Measurements from ENCODE around the gene GAPVD1.
A peak's percentile ranks its signal among the peaks of the same experiment; 100 is the strongest.

GAPVD1 gene

DNA sequence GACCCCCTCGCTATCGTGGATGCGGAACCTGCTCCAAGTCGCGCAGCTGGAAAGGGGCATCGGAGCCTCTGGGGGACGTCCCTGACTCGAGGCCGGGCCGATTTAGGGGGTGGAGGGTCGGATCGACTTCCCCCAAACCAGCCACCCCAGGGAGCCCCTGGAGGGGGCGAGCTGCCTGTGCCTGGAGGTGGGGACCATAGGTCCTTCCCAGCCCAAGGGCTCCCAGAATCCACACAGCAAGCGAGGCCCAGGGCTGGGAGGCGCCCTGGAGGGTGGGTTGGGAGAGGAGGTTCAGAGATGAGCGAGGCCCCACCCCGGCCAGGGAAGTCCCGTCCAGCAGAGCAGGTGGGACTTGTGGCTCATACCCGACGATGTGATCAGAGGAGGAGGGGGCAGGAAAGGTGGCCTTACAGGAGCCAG lies 147.6 kb downstream of the GAPVD1 start:
- Mint-ChIP-seq H3K27me3 (peaks cover 11% of the 10 kb centered on the region), H3K36me3 (no peaks in the 10 kb centered on the region), H3K4me1 (ENCODE audit: low read depth) (peaks cover 7% of the 10 kb centered on the region), H3K9me3 (ENCODE audit: low read depth) (no peaks in the 10 kb centered on the region), H3K4me3 (peak overlapping the region; percentile 84), H3K27ac (no peak overlapping the region)

DNA sequence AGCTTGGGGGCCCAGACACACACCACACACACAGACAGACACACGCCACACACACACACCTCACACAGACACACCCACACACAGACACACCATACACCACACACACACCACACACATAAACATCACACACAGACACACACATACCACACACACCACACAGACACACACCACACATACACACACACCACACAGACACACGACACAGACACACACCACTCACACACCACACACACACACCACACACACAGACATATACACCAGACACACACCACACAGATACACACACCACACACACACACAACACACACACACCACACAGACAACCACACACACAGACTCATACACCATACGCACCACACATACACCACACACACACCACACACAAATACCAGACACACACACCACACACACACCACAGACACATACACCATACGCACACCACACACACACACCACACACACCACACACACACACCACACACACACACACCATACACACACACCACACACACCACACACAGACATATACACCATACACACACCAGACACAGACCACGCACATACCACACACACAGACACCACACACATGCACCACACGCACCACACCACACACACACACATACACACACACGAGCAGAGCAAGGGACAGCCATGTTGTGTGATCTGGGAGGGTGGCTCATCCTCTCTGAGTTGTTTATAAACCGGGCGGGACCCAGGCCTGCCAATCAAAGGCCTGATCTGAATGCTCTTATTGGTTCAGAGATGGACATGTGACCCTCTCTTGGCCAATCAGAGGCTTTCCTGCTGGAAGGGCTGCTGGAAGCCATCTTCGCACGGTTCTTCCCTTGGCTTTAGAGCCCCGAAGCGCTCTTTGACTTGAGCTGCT lies 148.3 kb downstream of the GAPVD1 start:
- H3K27ac Mint-ChIP-seq = no peak overlapping the region
- peak overlapping the region; percentile 61 for H3K4me3 Mint-ChIP-seq

DNA sequence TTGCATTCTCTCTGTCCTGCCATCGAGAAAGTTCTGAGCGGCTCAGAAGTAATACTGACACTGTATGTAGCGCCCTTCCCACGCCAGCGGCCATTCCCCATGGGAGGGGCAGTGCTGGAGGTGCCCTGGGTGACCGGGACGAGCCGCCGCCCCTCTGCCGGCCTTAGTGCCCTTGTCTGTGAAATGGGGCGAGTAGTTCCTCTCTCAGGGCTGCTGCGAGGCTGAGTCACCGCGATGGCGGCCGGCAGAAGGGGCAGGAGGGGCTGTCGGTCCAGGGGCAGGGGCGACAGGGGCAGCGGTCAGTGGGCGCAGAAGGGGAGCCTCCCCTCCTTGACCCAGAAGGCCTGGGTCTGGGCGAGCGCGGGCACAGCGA lies 148.9 kb downstream of the GAPVD1 start:
- Mint-ChIP-seq H3K27ac (no peak overlapping the region), H3K9me3 (ENCODE audit: low read depth) (no peaks in the 10 kb centered on the region), H3K4me3 (no peak overlapping the region), H3K27me3 (peaks cover 11% of the 10 kb centered on the region), H3K4me1 (ENCODE audit: low read depth) (peaks cover 7% of the 10 kb centered on the region), H3K36me3 (no peaks in the 10 kb centered on the region)

More for the DNA sequence above, 148.3 kb downstream of the GAPVD1 start:
- H3K9me3 Mint-ChIP-seq (ENCODE audit: low read depth) = no peaks in the 10 kb centered on the region
- H3K27me3 Mint-ChIP-seq = peaks cover 11% of the 10 kb centered on the region
- H3K4me1 Mint-ChIP-seq (ENCODE audit: low read depth) = peaks cover 7% of the 10 kb centered on the region
- no peaks in the 10 kb centered on the region for H3K36me3 Mint-ChIP-seq

DNA sequence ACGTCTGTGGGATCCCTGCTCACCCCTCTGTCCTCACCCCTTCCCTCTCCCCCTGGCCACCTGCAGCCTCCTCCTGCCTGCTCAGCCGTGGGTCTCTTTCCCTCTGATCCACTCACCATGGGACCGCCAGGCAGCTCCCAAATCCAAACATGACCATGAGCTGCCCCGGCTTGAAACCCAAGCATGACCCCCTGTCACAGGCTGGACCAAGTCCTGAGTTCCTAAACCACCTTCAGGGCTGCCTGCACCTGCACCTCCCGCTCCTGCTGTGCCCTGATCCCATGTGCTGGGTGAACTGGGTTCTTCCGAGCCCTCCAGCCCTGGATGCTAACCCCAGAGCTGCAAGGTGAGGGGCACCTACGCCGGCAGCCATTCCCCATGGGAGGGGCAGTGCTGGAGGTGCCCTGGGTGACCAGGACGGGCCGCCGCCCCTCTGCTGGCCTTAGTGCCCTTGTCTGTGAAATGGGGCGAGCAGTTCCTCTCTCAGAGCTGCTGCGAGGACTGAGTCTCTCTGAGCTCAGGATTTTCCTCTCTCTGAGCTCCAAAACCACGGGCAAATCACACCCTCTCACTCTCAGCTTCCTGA lies 149.6 kb downstream of the GAPVD1 start:
- Mint-ChIP-seq H3K27ac (no peak overlapping the region), H3K4me3 (no peak overlapping the region), H3K27me3 (peaks cover 11% of the 10 kb centered on the region), H3K4me1 (ENCODE audit: low read depth) (peaks cover 7% of the 10 kb centered on the region), H3K36me3 (no peaks in the 10 kb centered on the region), H3K9me3 (ENCODE audit: low read depth) (no peaks in the 10 kb centered on the region)

DNA sequence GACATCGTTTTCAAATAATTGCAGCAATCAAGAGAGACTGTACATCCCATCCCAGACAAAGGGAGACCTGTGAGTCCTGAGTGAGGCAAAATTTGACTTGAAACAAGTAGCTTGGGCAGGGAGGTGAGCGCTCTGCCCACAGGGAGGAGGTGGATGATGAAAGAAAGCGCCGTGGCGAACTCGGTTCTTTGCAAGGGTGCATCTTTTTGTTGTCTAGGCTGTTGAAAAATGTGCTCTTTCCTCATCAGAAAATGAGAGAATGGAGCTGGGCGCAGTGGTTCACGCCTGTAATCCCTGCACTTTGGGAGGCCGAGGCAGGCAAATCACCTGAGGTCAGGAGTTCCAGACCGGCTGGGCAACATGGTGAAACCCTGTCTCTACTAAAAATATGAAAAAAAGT lies 150.5 kb downstream of the GAPVD1 start:
- Mint-ChIP-seq H3K9me3 (ENCODE audit: low read depth) (no peaks in the 10 kb centered on the region), H3K4me3 (no peak overlapping the region), H3K4me1 (ENCODE audit: low read depth) (peaks cover 7% of the 10 kb centered on the region), H3K27ac (no peak overlapping the region), H3K27me3 (peaks cover 9% of the 10 kb centered on the region), H3K36me3 (no peaks in the 10 kb centered on the region)

DNA sequence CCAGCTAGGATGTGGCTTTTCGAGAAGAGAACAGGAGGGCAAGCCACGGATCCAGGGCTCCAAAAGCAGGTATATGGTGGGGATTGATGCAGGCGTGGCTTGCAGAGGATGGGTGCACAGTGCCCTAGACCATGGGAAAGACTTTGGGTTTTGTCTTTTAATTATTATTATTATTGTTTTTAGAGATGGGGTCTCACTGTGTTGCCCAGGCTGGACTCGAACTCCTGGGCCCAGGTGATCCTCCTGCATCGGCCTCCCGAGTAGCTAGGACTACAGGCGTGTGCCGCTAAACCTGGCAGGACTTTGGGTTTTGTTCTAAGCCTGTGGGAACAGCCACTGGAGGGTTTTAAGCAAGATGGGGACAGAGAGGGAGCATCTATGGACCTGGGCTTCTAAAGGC lies 152.0 kb downstream of the GAPVD1 start:
- Mint-ChIP-seq H3K4me3 (no peak overlapping the region), H3K4me1 (ENCODE audit: low read depth) (peaks cover 3% of the 10 kb centered on the region), H3K36me3 (no peaks in the 10 kb centered on the region), H3K27me3 (peaks cover 9% of the 10 kb centered on the region), H3K27ac (no peak overlapping the region), H3K9me3 (ENCODE audit: low read depth) (no peaks in the 10 kb centered on the region)

DNA sequence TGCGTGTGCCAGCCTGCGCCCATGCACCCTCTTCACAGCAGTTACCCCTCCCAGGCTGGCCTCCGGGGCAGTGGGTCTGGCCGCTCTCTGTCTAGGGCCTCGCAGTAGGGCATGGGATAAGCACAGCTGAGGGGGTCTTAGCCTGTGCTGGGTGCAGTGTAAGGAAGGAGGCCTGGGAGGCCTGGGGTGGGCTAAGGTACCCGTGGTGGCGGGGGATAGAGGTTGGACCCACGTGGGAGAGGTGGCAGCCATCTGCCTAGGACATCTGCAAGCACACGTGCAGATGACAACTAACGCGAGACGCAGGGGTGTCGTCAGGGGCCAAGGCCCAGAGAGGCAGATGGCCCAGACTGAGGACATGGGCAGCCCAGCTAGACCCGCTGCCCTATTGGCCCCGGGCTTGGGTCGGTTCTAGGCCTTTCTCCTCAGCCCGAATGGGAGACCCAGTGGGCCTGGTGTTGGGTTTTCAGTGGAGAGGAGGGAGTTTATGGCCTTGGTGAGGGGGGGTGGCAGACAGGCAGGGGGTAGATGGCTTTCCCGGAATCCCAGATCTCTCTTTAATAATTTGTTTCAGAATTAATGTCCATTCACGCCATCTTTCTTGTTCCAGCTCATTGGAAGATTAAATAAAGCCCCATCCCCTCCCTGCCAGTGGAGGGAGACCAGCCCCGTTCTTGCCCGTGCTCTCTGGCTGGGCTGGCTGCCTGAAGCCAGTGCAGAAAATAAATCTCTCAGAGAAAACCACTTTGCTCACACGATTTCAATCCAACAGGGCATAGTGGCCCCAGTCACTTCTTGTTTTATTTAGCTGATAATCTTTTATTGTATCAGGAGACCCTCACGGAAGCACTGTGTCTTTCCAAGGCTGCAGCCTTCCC lies 154.2 kb downstream of the GAPVD1 start:
- H3K27me3 Mint-ChIP-seq = no peaks in the 10 kb centered on the region
- H3K4me3 Mint-ChIP-seq = no peak overlapping the region
- H3K9me3 Mint-ChIP-seq (ENCODE audit: low read depth) = no peaks in the 10 kb centered on the region
- no peaks in the 10 kb centered on the region for H3K4me1 Mint-ChIP-seq (ENCODE audit: low read depth)
- H3K27ac Mint-ChIP-seq = no peak overlapping the region
- no peaks in the 10 kb centered on the region for H3K36me3 Mint-ChIP-seq

DNA sequence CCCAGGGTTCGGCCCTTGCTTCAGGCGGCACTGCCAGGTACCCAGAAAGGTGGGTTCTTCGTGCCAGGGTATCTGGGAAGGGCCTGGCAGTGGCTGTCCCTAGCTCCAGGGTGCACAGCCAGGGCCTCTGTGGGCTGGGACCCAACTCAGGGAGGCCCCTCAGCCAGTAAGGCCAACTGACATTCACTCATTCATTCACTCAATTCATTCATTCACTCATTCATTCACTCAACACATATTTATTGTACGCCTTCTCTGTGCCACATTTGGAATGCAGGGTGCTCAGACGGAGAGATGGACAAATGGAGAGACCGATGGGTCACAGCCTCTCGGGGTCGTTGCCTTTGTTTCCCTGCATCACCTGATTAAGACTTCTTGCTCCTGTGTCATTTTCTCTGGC lies 154.9 kb downstream of the GAPVD1 start:
- no peaks in the 10 kb centered on the region for H3K4me1 Mint-ChIP-seq (ENCODE audit: low read depth)
- H3K27ac Mint-ChIP-seq = no peak overlapping the region
- H3K4me3 Mint-ChIP-seq = no peak overlapping the region
- H3K27me3 Mint-ChIP-seq = no peaks in the 10 kb centered on the region
- H3K36me3 Mint-ChIP-seq = no peaks in the 10 kb centered on the region
- no peaks in the 10 kb centered on the region for H3K9me3 Mint-ChIP-seq (ENCODE audit: low read depth)

All from activated naive CD8-positive, alpha-beta T cell (primary cell).